HG03432 (cell line): ENCODE data around the gene DKK3.
"Not testable (repeated sequence)": the region's sequence is repeated elsewhere in the genome, so short reads cannot be mapped to it uniquely, and the experiment has no call there.

Experiments
- ATAC-seq: cut with Tn5 transposase; IDR thresholded peaks from one replicate; pipeline ENCODE4 v1.9.1; 2021; ENCODE audit warnings: mild to moderate bottlenecking, moderate library complexity; ENCODE audit not compliant: unreplicated experiment

The DKK3 gene

GRCh38 chr11:12007769-12008737 is at the start of gene DKK3:
TSS of gene DKK3 (minus strand) at chr11:12008626. CDS start at chr11:12008582, 44 bp downstream.
- ATAC-seq = no peak

DNA sequence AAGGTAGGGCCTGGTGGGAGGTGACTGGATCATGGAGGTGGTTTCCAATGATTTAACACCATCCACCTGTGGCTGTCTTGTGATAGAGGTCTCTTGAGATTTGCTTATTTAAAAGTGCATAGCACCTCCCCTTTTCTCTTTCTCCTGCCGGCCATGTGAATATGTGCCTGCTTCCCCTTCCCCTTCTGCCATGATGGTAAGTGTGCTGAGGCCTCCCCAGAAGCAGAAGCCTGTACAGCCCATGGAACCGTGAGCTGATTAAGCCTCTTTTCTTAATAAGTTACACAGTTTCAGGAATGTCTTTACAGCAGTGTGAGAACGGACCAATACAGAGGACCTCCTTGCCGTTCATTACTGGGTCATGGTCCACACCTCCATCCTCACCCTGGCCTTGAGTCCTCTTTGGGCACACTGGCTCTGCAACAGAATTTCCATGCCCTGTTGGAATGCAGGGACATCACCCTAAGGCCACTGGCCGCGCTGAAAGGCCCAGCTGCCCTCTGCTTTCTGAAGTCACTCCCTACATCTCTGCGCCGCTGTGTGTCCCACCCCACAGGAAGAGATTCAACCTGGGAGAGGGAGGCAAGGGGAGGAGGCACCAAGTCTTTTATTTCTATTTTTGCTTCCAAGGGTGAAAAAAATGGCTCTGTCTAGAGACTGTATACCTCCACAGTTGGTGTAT is 49.0 kb upstream of the DKK3 start:
- ATAC-seq = no peak

- no peak for ATAC-seq
Observed at GRCh38 chr11:12056119-12056518, 47.7 kb upstream of the DKK3 start.

- ATAC-seq = no peak
Observed at GRCh38 chr11:12053606-12054361, 45.4 kb upstream of the DKK3 start.

DNA sequence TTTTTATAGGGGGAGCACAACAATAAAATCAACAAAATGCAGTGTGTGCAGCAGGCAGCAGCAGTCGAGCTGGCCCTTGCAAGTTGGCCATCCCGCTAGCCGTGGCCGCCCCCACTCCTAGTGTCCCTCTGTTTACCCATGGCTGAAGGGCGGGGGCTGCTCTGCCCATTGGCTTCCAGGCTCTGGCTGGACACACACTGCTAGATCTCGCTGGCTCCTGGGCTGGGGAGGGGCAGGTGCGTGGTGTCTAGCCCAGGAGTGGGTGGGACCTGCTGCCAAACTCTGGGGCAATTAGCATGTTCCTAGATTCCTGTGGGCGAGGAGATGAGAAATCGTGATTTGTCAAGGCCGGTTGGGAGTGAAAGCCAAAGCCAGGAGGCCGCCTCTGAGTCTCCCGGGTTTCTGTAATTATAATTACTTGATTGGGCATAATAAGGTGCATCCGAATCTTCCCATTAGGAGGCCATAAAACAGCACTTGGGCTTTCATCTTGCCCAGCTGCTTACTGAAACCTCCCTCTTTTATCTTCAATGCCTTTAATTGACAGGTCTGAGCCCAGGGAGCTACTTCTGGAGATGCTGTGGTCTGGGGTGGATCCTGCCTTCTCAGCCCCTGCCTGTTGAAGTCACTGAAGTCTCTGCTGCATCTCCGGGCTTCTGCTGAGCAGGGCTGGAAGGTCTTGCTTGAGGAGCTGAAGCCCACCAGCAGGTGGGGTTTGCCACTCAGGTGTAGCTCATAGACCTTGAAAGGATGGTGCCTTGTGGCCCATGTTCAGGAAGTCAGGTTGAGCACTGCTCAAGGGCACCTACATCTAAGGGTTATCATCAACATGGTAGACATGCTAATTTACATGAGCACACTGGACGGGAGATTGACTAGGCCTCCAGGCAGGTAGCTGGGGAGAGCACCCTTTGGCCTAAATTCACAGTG is 44.5 kb upstream of the DKK3 start:
- ATAC-seq = no peak

DNA sequence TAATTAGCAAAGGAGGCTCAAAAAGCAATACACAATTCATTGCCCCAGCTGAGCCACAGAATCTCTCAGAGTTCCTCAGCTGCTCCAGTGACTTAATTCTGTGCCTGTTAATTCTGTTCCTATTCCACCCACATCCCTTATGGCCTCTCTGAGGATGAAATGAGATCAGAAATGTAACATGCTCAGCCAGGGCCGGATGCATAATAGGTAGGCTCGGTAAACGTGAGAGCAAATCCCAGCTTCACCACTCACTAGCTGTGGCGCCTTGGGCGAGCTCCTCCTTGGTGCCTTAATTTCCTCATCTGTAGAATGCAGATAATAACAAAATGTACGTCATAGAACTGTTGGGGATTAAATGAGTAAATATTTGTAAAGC is 42.8 kb upstream of the DKK3 start:
- no peak for ATAC-seq

DNA sequence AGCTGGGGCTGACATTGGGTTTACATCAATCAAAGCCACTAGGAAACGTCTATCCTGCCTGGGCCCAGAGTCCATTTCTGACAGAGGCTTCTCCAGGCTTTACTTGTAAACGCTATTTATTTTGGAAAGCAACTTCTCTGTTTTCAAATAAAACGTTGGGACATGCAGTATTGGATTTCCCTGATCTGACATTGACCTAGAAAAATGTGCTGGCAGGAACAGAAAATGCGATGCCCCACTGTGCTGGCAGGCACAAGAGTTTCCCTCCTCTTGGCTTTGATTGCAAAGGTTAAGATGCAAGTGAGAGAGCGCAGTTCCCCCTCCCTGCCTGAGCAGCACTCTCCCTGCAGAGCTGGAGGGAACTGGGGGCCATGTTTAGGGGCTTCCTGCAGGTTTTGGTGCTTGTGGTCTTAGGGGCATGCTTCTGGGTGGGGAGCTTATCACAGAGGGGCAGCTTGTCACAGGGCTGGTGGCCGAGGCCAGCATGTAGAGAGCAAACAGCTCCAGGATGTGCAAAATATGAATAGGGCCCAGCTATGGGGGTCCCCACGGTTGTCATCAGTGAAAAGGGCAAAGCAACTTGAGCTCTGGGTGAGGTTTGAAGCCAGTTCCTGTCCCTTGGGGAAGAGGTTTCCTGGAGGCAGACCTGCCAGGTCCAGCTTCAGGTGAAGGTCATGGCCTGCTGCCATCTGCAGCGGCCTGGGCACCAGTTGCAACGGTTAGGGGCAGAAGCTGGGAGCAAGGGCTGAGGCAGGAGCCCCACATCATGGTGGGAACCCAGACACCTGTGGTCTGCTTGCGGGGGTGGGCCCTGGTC is 42.3 kb upstream of the DKK3 start:
- ATAC-seq = no peak

DNA sequence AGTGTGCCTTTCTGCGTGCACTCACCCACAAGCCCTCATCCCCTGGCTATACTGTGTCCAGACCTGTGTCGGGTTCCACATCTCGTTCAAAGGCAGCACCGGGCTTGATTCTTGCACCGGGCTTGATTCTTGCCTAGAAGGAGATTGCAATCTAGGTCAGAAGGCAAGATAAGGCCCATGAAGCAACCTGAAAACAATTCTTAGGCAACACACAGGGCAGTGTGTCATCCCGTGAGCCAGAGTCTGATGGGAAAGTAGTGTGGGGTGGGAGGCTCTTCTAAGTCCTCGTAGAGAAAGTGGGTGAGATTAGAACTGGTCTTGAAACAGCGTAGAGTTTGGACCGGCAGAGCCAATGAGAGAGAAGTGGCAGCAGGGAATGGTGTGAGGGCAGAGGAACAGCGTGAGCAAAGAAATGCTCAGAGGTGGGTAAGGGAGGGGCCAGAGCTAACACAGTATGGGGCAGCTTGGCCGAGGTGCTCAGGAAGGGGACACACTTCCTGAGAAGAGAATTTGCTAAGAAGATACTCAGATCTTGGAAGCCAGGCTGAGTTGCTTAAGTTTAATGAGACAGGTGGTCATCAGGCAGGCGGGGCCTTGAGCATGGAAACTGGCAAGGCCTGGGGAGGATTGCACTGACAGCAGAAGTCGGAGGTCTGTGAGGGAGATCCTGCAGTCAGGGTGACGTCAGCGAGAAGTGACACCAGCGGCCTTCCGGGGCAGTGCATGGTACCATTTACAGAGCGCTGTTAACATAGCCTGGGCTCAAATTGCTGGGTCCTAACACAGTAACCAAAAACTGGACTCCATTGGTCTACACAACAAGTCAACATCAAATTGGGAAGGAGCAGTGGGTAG is 40.7 kb upstream of the DKK3 start:
- ATAC-seq = no peak

- no peak for ATAC-seq
Observed at GRCh38 chr11:12046636-12047236, 38.3 kb upstream of the DKK3 start.

DNA sequence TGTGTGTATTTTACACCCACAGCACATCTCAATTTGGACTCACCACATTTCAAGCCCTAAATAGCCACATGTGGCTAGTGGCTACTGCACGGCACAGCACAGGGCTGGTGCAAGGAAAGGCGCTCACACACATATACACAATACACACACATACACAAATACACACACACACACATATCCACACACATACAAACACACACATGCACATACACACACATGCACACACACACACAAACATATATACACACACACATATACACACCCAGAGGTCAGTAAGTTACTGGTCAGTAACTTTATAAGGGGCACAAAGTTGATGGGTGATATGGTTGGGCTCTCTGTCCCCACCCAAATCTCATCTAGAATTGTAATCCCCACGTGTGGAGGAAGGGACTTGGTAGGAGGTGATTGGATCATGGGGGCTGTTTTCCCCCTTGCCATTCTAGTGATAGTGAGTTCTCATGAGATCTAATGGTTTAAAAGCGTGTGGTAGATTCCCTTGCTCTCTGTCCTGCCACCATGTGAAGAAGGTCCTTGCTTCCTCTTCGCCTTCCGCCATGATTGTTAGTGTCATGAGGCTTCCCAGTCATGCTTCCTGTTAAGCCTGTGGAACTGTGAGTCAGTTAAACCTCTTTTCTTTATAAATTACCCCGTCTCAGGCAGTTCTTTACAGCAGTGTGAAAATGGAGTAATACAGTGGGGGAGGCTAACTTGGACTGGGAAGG is 37.6 kb upstream of the DKK3 start:
- ATAC-seq = no peak

DNA sequence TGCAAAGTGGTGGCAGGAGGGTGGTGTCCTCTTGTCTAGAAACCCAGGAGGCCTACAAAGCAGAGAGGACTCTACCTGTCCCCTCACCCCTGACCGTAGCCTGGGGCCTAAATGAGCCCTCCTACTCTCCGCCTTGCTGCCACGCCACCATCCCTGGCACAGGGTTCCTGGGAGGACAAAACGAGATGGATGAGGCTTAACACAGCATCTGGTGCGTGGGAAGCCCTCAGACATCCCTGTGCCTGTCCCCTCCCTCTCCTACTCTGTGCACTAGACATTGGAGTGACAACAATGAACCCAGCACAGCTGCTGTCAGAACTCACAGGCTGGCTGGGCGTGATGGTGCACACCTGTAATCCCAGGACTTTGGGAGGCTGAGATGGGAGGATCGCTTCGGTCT is 36.4 kb upstream of the DKK3 start:
- ATAC-seq = no peak

DNA sequence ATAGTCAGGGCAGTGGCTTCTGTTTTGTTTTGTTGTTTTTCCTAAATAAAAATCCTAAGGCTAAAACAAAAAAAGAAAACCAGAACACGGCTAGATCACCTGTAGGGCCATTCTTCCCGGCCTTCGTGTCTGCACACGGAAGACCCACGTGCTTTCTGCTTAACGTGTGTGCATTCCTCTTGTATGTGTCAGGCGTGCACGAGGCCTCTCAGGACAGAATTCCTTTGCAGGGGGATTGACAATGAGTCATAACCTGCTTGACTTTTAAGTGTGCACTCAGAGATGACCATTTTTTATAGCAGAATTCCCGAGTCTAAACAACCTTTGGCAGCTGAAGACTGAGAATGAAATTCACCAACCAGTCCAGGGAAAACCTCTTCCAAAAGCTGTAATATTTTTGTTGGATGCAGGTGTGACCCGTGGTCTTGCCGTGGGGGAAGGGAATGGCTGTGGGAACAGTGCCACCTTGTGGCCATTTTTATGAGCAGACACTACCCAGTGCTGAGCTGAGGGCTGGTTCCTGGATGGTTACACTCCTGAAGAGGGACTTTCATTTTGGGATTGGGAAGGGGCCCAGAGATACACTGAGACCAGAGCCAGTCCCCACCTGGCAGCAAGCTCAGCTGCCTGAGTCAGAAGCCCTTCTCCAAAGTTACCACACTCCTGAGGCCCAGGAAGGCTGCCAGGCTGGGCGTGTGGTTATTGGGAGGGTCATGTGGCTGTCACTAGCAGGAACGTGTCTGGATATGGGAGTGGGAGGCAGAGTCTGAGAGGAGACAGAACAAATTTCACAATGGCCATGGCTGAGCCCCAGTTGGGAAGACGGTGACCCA is 35.7 kb upstream of the DKK3 start:
- ATAC-seq = peak; percentile 69

GRCh38 chr11:12043221-12043620 is 34.8 kb upstream of the DKK3 start:
- ATAC-seq = no peak

- ATAC-seq = no peak
Observed at GRCh38 chr11:12042215-12042676, 33.8 kb upstream of the DKK3 start.

DNA sequence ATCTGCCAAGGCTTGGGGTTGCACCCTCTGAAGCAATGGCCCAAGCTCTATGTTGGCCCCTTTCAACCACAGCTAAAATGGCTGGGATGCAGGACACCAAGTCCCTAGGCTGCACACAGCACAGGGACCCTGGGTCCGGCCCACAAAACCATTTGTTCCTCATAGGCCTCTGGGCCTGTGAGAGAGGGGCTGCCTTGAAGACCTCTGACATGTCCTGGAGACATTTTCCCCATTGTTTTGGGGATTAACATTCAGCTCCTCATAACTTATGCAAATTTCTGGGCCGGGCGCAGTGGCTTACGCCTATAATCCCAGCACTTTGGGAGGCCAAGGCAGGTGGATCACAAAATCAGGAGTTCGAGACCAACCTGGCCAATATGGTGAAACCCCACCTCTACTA is 32.3 kb upstream of the DKK3 start:
- ATAC-seq = not testable (repeated sequence)

DNA sequence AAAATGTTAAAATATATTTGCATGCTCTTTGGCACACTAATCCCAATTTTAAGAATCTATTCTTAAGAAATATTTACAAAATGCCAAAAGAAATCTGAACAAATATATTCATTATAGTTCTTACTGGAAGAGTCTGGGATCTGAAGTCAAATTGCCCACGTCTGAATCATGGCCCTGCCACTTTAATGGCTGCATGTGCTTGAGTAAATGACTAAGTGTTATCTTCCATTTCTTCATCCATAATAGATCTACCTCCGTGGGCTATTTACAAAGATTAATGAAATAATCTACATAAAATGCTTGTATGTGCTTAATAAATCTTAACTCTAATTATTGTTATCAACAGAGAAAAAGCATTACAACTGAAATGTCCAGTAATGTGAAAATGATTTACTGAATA is 24.5 kb upstream of the DKK3 start:
- ATAC-seq = no peak
